RWPE1 (cell line): Measurements from ENCODE around the gene ZFX.

Experiments used
- CTCF ChIA-PET: fragments of 350-600 bp; sonication (Branson Sonifier 250); formaldehyde crosslinking; extraction: SDS; loops from one replicate; lab custom pipeline; 2021; lab: Yijun Ruan, JAX
- POLR2A ChIA-PET: fragments of 400-600 bp; formaldehyde crosslinking; extraction: SDS; loops from one replicate; lab custom pipeline; 2020; ENCODE audit warnings: antibody characterized with exemption; ENCODE audit not compliant: low non-redundant PET; lab: Yijun Ruan, JAX
- DNase-seq: peaks from one replicate; pipeline ENCODE4 v3.0.0; 2012; ENCODE audit warnings: low spot score
- H3K27ac ChIP-seq: fragments of 450-650 bp; 2 replicates; pipeline ENCODE4 v1.5.1; 2017
- CTCF ChIP-seq: fragments of 450-650 bp; conservative IDR thresholded peaks from 2 replicates; pipeline ENCODE4 v1.5.1; 2017; ENCODE audit warnings: low read depth, mild to moderate bottlenecking

ZFX gene

GRCh38 chrX:24243692-24244091 lies 94.2 kb downstream of the ZFX start:
- no peak for TF ChIP-seq CTCF
- CTCF ChIA-PET, result interaction anchor here (0.6 kb wide), 1 partner anchor 544 kb away, joined by 4 read pairs; no protein-coding TSS in a partner anchor
- peak overlapping the region; percentile 88 for H3K27ac ChIP-seq
- no peak for DNase-seq
- POLR2A ChIA-PET, result no interaction called here

GRCh38 chrX:24245202-24245601 lies 95.7 kb downstream of the ZFX start:
- no peak for TF ChIP-seq CTCF
- peak; percentile 73 for DNase-seq
- peak overlapping the region; percentile 88; the same call in 1 of the 2 replicates for H3K27ac ChIP-seq
- CTCF ChIA-PET, result no interaction called here
- POLR2A ChIA-PET, result no interaction called here

GRCh38 chrX:24248042-24248441 lies 98.5 kb downstream of the ZFX start:
- no peak for TF ChIP-seq CTCF
- CTCF ChIA-PET, result no interaction called here
- no peak for DNase-seq
- H3K27ac ChIP-seq, result no peak overlapping the region
- POLR2A ChIA-PET, result no interaction called here

GRCh38 chrX:24253030-24253429 lies 103.5 kb downstream of the ZFX start:
- H3K27ac ChIP-seq, result no peak overlapping the region
- ChIA-PET POLR2A (no interaction called here), CTCF (no interaction called here)
- DNase-seq, result no peak
- TF ChIP-seq CTCF, result no peak

- TF ChIP-seq CTCF, result no peak
- H3K27ac ChIP-seq, result no peak overlapping the region
- no peak for DNase-seq
- ChIA-PET POLR2A (no interaction called here), CTCF (no interaction called here)
Observed at GRCh38 chrX:24253469-24253868, 103.9 kb downstream of the ZFX start.

- no peak for DNase-seq
- TF ChIP-seq CTCF, result no peak
- ChIA-PET POLR2A (no interaction called here), CTCF (no interaction called here)
- H3K27ac ChIP-seq, result no peak overlapping the region
Observed at GRCh38 chrX:24257011-24257410, 107.5 kb downstream of the ZFX start.
